ENCODE data around the gene GPR137.

The GPR137 gene

DNA sequence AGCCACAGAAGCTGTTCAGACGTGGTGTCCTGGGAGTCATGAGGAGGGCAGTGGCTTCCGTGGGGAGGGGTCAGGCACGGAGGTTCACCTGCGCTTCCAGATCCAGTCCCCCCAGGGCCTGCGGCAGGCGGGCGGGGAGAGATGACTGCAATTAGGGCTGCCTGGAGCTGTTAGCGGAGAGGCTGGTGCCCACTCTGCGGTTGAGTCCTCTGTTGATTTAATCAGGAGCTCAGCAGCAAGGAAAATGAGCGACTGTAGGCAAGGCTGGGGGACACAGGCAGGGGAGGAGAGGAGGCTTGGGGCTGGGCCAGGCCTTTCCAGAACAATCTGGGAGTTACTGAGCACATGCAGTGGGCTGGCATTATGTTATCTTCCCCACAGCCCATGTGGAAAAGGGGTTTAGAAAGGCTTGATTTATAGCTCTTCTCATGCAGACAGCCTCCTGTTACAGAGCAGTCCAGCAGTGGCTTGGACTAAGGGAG, 21.2 kb upstream of the GPR137 start:
- DNase-seq = no peak

DNA sequence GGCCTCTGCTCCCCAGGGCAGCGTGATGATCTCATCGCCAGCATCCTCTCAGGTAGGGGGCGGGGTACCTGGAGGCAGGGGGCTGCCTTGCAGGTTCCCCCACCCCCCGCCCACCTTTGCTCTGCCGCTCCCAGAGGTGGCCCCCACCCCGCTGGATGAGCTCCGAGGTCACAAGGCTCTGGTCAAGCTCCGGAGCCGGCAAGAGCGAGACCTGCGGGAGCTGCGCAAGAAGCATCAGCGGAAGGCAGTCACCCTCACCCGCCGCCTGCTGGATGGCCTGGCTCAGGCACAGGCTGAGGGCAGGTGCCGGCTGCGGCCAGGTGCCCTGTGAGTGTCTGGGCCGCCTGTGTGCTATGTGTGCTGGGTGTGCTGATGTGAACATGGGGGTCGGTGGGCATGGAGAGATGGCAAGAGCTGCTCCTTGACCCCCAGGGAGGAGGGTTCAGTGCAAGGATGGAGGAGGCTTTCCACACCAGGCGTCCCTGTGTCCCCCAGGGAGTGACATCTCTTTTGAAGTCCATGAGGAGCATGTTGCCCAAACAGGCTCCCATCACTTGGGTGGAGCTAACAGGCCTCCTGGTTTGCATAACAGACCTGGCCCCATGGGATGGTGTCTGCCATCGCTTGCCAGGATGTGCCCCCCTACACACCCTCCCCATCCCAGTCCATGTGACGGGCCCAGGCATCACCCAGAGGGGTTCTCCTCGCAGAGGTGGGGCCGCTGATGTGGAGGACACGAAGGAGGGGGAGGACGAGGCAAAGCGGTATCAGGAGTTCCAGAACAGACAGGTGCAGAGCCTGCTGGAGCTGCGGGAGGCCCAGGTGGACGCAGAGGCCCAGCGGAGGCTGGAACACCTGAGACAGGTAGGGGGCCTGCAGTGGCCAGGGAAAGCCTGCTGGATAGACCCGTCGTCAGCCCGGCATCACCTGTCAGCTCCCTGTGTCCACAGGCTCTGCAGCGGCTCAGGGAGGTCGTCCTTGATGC, 20.2 kb upstream of the GPR137 start:
- DNase-seq = no peak

DNA sequence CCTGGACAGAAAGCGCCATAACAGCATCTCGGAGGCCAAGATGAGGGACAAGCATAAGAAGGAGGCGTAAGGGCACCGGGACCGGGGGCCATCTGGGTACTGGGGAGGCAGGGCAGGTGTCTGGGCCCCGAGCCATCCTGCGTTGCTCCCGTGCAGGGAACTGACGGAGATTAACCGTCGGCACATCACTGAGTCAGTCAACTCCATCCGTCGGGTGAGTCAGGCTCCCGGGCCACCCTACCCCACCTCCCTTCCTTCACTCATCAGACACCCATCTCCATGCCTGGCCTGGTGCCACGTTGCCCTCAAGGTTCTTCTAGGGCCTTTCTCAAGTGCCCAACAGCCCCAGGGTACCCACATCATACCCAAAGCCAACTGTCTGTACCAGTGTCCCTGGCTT, 19.3 kb upstream of the GPR137 start:
- no peak for DNase-seq

DNA sequence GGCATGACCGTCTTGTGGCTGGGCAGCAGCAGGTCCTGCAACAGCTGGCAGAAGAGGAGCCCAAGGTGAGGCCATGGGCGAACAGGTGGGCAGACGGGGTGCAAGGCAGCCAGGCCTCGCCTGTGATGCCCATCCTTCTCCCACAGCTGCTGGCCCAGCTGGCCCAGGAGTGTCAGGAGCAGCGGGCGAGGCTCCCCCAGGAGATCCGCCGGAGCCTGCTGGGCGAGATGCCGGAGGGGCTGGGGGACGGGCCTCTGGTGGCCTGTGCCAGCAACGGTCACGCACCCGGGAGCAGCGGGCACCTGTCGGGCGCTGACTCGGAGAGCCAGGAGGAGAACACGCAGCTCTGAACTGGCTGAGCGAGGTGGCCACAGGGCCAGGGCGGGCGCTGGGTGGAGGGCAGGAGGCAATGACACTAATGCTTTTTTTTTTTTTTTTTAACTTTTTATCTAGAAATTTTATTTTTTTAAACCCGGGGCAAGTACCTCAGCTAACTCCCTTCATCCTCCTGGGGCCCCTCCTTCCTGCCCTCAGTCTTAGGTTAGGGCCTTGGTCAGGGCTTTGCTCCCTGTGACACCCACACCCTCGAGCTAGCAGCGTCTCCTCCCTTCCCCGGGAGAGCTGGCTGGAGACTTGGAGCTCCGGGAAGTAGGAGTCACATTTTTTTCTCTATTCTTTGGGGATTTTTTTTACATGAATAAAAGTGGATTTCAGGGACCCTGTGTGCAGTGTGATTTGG, 18.3 kb upstream of the GPR137 start:
- DNase-seq = no peak

DNA sequence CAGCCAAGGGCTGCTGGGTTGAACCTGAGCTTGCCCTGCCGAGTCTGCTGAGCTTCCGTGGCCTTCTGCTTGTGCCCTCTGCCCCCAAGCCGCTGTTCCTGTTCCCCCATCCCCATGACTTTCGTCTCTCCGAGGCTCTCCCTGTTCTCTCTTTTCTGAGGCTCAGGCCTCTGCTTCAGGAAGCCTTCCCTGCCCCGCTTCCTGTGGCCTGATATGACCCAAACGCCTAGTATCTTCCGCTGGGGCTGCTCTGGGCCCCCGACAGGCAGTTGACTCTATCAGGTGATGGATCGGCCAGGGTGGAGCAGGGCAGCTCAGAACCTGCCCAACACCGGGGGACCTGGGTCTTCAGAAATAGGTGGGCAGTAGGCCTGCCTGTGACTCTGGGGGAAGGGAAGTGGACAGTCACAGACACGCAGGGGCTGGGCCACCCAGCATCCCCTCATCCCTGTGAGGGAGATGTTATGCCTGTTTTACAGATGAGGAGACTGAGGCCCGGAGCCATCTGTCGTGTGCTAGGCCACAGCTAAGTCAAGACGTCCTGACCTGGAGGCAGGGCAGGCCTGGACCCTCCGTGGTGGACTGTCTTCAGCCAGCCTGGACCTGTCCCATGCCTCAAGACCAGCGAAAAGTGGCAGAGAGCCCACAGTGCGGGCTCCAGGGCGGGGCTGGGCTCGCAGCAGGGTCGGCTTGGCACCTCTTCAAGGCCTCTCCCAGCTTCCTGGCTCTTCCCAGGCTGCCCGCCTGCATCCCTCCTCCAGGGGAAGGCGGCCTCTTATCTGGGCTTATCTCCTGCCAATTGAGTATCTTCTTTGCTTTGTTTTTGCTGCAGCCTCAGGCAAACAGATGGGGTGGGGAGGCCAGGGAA, 17.4 kb upstream of the GPR137 start:
- DNase-seq = peak; percentile 17 to 59

DNA sequence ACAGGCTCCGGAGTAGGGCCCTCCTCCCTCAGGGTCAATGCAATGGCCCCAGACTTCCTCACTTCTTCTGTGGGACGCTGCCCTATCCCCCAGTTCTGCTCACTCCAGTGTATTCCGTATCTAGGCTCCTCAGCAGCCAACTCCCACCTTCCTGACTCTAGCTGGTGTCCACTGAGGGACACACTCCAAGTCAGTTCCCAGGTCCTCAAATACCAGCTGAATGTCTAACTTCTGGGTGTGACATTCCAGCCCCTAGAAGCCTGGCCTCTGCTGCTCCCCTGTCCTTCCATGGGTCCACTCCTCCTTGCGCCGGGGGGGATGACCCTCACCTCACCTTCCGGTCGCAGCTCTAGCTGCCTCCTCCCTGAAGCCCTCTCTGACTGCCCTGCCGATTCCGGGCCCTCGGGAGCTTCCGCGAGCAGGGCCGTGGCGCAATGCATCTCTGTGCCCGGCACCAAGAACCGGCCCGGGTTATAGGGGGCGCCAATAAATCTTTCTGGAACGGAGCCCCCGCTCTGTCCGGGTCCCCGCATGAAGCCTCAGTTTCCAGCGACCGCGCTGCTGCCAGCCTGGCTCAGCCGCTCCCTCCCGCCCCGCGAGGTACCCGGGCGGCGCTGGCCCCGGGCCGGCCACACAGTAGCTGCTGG, 16.6 kb upstream of the GPR137 start:
- DNase-seq = no peak

DNA sequence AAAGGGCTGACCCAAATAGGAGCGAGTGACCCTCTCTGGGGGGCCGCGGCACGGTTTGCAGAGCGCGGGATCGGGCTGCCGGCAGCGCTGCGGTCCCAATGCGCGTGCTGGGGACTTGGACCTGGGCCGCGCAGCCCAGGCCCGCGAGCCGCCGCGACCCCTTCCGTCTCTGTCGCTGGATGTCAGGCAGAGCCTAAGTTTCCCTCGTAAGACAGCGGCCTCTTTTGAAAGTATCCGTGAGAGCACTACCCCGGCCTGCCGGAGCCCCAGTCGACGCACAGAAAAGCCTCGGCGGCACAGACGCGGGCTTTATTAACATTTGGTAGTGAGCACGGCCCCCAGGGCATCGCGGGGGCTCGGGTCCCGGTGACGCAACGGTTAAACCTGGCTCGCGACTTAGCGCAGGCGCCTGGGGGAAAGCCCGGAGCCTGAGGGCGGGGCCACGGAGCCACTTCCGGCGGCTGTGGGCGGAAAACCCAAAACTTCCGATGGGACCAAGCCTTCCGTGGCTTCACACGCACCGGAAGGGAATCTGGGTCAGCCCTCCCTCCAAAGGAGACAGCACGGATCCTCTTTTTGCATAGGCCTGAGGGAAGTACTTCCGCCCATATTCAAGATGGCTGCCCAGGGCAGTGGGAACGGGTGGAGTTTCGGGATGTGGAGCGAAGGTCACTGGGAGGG, 16.0 kb upstream of the GPR137 start:
- DNase-seq = peak; percentile 99

DNA sequence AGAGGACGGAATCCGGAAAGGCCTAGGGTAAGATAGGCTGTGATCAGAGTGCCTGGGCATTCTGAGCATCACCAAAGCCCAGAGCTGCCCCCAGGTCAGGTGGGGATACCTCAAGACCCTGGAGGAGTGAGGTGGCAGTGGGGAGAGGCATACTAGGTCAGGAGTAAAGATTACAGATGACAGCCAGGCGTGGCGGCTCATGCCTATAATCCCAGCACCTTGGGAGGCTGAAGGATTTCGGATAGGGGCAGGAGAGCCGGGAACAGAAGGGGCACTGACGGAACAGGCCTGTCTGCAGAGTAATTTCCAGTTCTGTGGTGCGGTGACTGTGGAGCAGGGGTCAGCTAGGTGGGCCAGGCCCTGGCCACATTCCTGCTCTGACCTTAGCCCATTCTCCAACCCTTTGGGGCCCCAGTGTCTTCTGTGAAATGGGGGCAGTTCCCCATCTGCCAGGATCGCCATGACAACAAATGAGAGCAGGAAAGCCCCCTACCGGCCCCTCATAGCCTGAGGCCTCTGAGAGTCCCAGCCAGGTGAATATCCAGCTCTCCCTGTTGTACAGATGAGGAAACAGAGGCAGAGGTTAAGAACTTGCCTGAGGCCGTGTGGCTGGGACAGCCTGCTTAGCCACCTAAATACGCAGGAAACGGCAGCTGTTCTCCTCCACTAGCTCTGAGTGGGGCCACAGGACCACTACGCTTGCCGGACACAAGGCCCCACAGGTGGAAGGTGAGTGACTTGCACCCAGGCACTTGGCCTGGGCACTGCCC, 10.4 kb upstream of the GPR137 start:
- no peak for DNase-seq

DNA sequence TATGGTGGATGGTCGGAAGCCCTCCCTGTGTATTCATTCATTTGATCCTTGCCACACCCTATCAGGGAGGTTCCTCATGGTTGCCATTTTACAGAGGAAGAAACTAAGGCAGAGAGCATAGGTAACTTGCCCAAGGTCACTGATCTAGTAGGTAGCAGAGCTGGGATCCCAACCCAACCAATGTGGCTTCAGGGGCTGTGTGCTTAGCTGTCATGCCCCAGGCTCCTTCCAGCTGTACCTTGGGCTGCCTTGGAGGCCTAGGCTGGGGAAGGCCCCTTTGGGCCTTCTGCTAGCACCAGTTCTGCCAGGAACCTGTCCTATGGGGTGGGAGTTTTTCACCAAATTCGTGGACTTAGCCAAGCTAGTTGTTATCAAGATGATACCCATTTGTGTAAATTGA, 9.8 kb upstream of the GPR137 start:
- DNase-seq = no peak

DNA sequence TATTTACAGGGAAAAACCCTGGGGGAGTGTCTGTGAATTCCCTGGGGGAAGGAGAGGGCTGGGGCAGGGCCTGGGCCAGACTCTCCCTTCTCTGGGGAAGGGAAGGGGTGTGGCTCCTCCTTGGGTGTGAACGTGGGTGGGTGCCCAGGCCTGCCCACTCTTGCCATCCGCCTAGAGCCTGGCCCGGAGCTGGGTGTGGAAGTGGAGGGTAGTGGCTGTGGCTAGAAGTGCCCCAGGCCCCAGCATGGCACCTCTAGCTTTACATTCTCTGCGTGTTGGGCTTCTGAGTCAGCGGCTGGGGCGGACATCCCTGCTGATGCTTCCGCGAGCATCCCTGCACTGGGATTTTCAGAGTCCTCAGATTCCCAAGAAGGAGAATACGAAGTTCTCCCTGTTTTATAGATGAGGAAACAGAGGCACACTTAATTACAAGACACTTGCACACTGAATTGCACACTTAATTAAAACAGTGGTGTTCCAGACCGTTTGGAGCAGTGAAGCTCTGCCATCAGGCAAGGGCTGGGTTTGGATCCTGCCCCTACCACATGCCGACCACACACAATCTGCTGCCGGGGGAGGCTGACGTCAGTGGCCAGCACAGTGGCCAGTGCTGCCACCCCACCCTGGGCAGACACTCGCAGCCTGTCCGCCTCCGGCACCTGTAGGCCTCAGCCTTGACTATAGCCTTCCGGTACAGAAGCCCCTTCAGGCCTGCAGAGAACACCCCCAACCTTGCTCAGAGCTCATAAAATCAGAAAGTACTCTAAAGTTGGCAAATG, 8.8 kb upstream of the GPR137 start:
- no peak for DNase-seq

DNA sequence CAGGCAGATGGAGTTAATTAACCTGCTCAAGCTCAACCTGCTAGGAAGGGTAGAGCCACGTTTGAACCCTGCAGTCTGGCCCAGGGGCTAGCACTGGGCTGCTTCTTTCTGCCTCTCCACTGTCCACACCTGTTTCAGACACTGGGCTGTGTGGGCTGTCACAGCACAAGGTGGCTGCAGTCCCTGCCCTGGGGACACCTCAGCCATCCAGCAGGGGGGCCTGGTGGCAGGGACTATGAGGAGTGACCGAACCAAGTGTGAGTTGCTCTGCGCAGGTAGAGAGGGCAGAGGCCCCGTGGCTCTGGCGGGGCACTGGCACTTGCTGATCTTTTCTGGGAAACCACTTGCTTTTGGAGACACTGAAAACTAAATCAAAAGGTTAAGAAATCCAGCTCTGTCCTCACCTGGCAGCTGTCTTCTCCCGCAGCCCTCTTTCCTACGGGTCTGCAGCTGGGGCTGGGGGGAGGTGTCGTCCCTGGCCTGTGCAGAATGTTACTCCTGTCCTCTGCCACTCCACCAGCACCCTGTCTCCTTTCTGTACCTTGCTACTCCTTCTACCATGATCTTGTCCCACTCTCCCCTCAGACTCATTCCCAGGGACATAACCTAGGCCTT, 7.0 kb upstream of the GPR137 start:
- DNase-seq = no peak

DNA sequence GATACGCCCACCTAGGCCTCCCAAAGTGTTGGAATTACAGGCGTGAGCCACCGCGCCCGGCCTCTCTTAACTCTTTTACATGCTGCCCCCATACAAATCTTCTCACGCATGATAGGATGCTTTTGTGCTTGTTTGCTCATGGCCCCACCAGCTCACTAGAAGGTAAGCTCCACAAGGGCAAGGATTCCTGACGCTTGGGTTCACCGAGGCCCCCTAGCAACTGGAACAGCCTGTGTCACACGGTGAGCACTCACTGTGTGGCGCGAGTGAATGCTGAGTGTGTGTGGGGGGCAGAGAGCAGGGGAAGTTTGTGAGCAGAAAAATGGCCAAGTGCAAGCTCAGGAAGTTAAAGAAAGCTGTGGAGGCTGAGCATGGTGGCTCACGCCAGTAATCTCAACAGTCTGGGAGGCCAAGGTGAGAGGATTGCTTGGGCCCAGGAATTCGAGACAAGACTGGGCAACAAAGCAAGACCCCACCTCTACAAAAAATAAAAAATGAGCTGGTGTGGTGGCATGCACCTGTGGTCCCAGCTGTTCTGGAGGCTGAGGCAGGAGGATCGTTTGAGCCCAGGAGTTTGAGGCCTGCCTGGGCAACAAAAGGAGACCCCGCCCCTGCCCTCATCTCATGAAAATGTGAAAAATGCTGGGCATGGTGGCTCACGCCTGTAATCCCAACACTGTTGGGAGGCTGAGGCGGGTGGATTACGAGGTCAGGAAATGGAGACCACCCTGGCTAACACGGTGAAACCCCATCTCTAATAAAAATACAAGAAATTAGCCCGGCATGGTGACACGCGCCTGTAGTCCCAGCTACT, 3.5 kb upstream of the GPR137 start:
- no peak for DNase-seq

DNA sequence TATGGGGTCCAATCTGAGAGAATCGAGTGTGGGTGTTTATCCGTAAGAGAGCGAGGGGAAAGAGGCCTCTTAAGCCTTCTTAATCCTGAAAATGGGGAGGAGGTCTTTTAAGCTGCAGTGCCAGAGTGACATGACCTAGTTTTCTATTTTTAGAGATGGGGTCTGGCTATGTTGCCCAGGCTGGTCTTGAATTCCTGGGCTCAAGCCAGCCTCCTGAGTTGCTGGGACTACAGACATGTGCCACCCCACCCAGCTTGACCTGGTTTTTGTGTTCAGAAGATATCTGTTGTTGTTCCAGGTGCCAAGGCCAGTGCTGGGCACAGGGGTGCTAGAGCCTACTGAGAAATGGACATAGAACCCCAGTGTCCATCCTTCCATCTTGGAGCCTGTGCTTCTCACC, 2.6 kb upstream of the GPR137 start:
- DNase-seq = no peak

DNA sequence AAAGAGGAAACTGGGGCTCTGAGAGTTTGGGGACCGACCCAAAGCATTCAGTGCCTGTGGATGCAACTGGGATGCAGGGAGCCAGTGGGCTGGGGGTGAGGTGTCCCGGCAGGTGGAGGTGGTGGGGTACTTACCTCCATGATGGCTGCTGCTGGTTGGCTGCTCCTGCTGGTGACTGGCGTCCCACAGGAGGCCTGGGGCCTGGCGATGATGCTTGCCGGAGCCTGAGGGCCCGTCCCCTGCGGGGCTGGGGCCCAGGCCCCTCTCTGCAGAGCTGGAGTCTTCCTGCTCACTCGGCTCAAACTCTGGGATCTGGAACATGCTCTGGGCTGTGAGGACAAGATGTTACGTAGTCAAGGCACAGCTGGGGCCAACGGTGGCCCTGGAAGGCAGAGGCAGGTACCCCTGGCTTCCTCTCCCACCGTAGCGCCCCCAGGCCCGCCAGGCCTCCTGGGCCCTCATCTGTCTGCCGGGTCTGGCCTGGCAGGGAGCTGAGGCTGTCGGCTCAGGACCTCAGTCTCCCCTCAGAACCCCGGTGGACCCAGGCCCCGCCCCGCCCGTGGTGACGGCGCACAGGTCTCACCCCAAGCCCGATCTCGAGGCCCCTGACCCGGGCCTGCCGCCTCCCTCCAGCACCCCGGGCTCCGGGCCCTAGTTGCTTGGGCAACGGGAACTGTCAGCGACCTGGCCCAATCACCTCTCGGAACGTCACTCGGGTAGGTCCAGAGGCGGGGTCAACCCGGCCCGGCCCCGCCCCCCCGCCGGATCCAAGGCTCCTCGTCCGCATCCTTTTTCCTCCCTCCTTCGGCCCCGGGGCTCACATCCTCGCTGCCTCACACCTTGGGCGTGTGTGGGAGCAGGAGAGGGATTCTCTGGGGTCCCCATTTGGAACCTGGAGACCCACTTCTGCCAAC, 1.3 kb upstream of the GPR137 start, which contains the start of gene BAD:
Gene BAD, minus strand, starts transcription at position 618 of the 914 bp plus-strand sequence. Its CDS starts 297 bp downstream, at position 321.
- peak; percentile 79 to 87 for DNase-seq

DNA sequence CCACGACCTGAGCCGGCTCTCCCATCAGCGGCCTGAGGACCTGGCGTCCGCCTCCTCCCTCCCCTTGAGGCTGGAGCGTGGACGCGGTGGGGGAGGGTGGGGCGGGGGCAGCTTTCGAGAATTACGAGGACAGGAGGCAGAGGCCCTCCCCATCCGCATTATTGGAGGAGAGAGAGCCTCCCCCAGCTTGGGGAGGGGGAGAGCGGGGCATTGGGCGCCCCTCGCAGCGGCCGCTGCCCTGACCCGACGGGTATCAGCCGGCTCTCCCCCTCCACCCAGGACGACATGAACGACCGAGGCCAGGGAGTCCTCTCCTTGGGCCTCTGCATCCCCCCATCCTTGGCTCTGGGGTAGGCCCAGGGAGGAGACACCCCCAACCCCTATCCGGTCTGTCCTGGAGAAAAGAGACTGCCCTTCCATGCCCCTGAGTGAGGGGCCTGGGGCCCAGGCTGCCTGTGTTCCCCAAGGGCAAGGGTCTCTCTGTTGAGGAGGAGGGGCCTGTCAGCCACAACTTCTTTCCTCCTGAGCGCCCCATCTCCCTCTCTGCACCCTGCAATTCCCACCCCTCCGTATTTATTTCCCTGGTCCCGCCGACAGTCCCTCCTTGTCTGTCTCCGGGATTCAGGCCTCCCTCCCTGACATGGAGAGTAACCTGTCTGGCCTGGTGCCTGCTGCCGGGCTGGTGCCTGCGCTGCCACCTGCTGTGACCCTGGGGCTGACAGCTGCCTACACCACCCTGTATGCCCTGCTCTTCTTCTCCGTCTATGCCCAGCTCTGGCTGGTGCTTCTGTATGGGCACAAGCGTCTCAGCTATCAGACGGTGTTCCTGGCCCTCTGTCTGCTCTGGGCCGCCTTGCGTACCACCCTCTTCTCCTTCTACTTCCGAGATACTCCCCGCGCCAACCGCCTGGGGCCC, 495 bp downstream of the GPR137 start:
- DNase-seq = peak in 1 of 2 experiments; percentile 54

DNA sequence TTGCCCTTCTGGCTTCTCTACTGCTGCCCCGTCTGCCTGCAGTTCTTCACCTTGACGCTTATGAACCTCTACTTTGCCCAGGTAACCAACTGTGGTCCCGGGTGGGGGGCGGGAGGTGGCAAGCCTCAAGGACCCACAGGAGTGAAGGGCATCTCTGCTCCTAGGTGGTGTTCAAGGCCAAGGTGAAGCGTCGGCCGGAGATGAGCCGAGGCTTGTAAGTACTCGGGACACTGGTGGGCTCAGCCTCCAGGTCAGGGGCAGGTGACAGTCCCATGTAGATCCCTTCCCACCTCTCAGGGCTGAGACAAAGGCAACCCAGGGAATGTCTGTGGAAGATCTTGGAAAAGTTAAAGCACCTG, 1.1 kb downstream of the GPR137 start:
- DNase-seq = no peak

Measured in NCI-H524 (cell line).